Measurements from ENCODE around the gene SOSTDC1. TPM values are rescaled to one million over a fixed set of nuclear protein-coding genes. Genes with fewer than 3 reads are reported as not detected.
"Not testable (repeated sequence)": the region's sequence is repeated elsewhere in the genome, so short reads cannot be mapped to it uniquely, and the experiment has no call there.

The SOSTDC1 gene
- not detected in 2 replicates for total RNA-seq

- no peak for DNase-seq (ENCODE audit: low read depth in 2 of 2)
Measured at GRCh38 chr7:16465469-16466361, at the start of gene SOSTDC1. Gene SOSTDC1 (minus strand): TSS chr7:16465738. CDS start chr7:16465668, 70 bp downstream.

- DNase-seq (ENCODE audit: low read depth in 2 of 2): no peak
Measured at GRCh38 chr7:16514729-16515128, 49.2 kb upstream of the SOSTDC1 start.

GRCh38 chr7:16514271-16514670 is 48.7 kb upstream of the SOSTDC1 start:
- peak; percentile 1 to 2 for DNase-seq (ENCODE audit: low read depth in 2 of 2)

- DNase-seq (ENCODE audit: low read depth in 2 of 2): no peak
Measured at GRCh38 chr7:16512097-16512496, 46.6 kb upstream of the SOSTDC1 start.

- no peak for DNase-seq (ENCODE audit: low read depth in 2 of 2)
Measured at GRCh38 chr7:16511314-16511713, 45.8 kb upstream of the SOSTDC1 start.

GRCh38 chr7:16509829-16510228 is 44.3 kb upstream of the SOSTDC1 start:
- no peak for DNase-seq (ENCODE audit: low read depth in 2 of 2)

- not testable (repeated sequence) for DNase-seq (ENCODE audit: low read depth in 2 of 2)
Measured at GRCh38 chr7:16506422-16506821, 40.9 kb upstream of the SOSTDC1 start.

GRCh38 chr7:16504019-16504418 is 38.5 kb upstream of the SOSTDC1 start:
- no peak for DNase-seq (ENCODE audit: low read depth in 2 of 2)

GRCh38 chr7:16502303-16502702 is 36.8 kb upstream of the SOSTDC1 start:
- no peak for DNase-seq (ENCODE audit: low read depth in 2 of 2)

- DNase-seq (ENCODE audit: low read depth in 2 of 2): no peak
Measured at GRCh38 chr7:16498122-16498521, 32.6 kb upstream of the SOSTDC1 start.

GRCh38 chr7:16494955-16495719 is 29.6 kb upstream of the SOSTDC1 start:
- DNase-seq (ENCODE audit: low read depth in 2 of 2): no peak

GRCh38 chr7:16494551-16494950 is 29.0 kb upstream of the SOSTDC1 start:
- no peak for DNase-seq (ENCODE audit: low read depth in 2 of 2)

GRCh38 chr7:16493266-16493665 is 27.7 kb upstream of the SOSTDC1 start:
- no peak for DNase-seq (ENCODE audit: low read depth in 2 of 2)

- DNase-seq (ENCODE audit: low read depth in 2 of 2): peak in 1 of 2 donors; percentile 3
Measured at GRCh38 chr7:16492513-16493062, 27.1 kb upstream of the SOSTDC1 start.

GRCh38 chr7:16491148-16491547 is 25.6 kb upstream of the SOSTDC1 start:
- no peak for DNase-seq (ENCODE audit: low read depth in 2 of 2)

- no peak for DNase-seq (ENCODE audit: low read depth in 2 of 2)
Measured at GRCh38 chr7:16484453-16485158, 19.1 kb upstream of the SOSTDC1 start.

- DNase-seq (ENCODE audit: low read depth in 2 of 2): no peak
Measured at GRCh38 chr7:16479591-16479990, 14.1 kb upstream of the SOSTDC1 start.

- no peak for DNase-seq (ENCODE audit: low read depth in 2 of 2)
Measured at GRCh38 chr7:16479161-16479560, 13.6 kb upstream of the SOSTDC1 start.

- no peak for DNase-seq (ENCODE audit: low read depth in 2 of 2)
Measured at GRCh38 chr7:16471933-16472332, 6.4 kb upstream of the SOSTDC1 start.

- DNase-seq (ENCODE audit: low read depth in 2 of 2): no peak
Measured at GRCh38 chr7:16463949-16464715, 1.4 kb downstream of the SOSTDC1 start.

- DNase-seq (ENCODE audit: low read depth in 2 of 2): no peak
Measured at GRCh38 chr7:16463520-16463919, 2.0 kb downstream of the SOSTDC1 start.

All from dermis microvascular lymphatic vessel endothelial cell (primary cell).